Neural cell (in vitro differentiated cells): ENCODE data around the gene SLC24A3. TPM values are rescaled to one million over a fixed set of nuclear protein-coding genes. Genes with fewer than 3 reads are reported as not detected.

Experiments
- H2AFZ ChIP-seq: fragments of 200-600, 300-800 bp; sonication (generic), shearing (Covaris generic); 2 replicates; pipeline ENCODE4 v1.6.0; 2014; ENCODE audit warnings: low read depth, mild to moderate bottlenecking, antibody characterized with exemption, low read length, moderate library complexity
- H3F3A ChIP-seq: fragments of 200-600 bp; shearing (Covaris generic); 2 replicates; pipeline ENCODE4 v1.6.1; 2016; ENCODE audit warnings: mild to moderate bottlenecking, moderate library complexity, mixed read lengths, antibody characterized with exemption, low read length; ENCODE audit not compliant: insufficient read depth, poor library complexity, severe bottlenecking
- H3K27ac ChIP-seq: fragments of 200-600, 300-800 bp; sonication (generic), shearing (Covaris generic); 2 replicates; pipeline ENCODE4 v1.5.1; 2014; ENCODE audit warnings: mild to moderate bottlenecking, low read length, moderate library complexity
- H3K27me3 ChIP-seq: fragments of 300-800, 200-600 bp; sonication (generic), shearing (Covaris generic); 2 replicates; pipeline ENCODE4 v1.6.0; 2014; ENCODE audit warnings: mild to moderate bottlenecking, low read depth, low read length, moderate library complexity; ENCODE audit not compliant: insufficient read depth
- H3K36me3 ChIP-seq: fragments of 300-800, 200-600 bp; sonication (generic), shearing (Covaris generic); 2 replicates; pipeline ENCODE4 v1.5.1; 2014; ENCODE audit warnings: mild to moderate bottlenecking, antibody characterized with exemption, low read length, moderate library complexity; ENCODE audit not compliant: insufficient read depth
- H3K4me2 ChIP-seq: fragments of 300-800, 200-600 bp; sonication (generic), shearing (Covaris generic); 2 replicates; pipeline ENCODE4 v1.6.0; 2014; ENCODE audit warnings: mild to moderate bottlenecking, low read length
- H3K4me3 ChIP-seq: fragments of 300-800, 200-600 bp; sonication (generic), shearing (Covaris generic); 2 replicates; pipeline ENCODE4 v1.5.1; 2014; ENCODE audit warnings: mild to moderate bottlenecking, low read length, moderate library complexity
- H3K79me2 ChIP-seq: fragments of 200-600 bp; shearing (Covaris generic); replicated peaks from 2 replicates; pipeline ENCODE4 v1.6.0; 2014; ENCODE audit warnings: mild to moderate bottlenecking, low read length, moderate library complexity; ENCODE audit not compliant: insufficient read depth
- H3K9ac ChIP-seq: fragments of 300-800, 200-600 bp; sonication (generic), shearing (Covaris generic); 2 replicates; pipeline ENCODE4 v1.6.1; 2016; ENCODE audit warnings: mild to moderate bottlenecking, low read length, mixed read lengths
- H3K9me2 ChIP-seq: fragments of 200-600 bp; shearing (Covaris generic); 2 replicates; pipeline ENCODE4 v1.6.1; 2016; ENCODE audit warnings: mild to moderate bottlenecking, low read length, mixed read lengths; ENCODE audit not compliant: insufficient read depth
- H3K9me3 ChIP-seq: fragments of 200-600, 300-800 bp; sonication (generic), shearing (Covaris generic); 2 replicates; pipeline ENCODE4 v1.6.1; 2016; ENCODE audit warnings: mild to moderate bottlenecking, mixed run types, low read length, moderate library complexity, mixed read lengths
- H4K20me1 ChIP-seq: fragments of 200-600 bp; shearing (Covaris generic); 2 replicates; pipeline ENCODE4 v1.6.1; 2016; ENCODE audit warnings: mild to moderate bottlenecking, mixed run types; ENCODE audit not compliant: insufficient read depth
- CTCF ChIP-seq: fragments of 450-650 bp; IDR thresholded peaks from 2 replicates; pipeline ENCODE4 v1.5.1; 2014; ENCODE audit warnings: antibody characterized with exemption, mild to moderate bottlenecking, moderate library complexity; ENCODE audit not compliant: poor library complexity, severe bottlenecking
- EP300 ChIP-seq: fragments of 450-650 bp; conservative IDR thresholded peaks from 2 replicates; pipeline ENCODE4 v1.6.1; 2014; ENCODE audit warnings: antibody characterized with exemption, mild to moderate bottlenecking, moderate library complexity; ENCODE audit not compliant: poor library complexity, severe bottlenecking
- EZH2 ChIP-seq: fragments of 200-600, 300-800 bp; shearing (Covaris generic), sonication (generic); IDR thresholded peaks from 2 replicates; pipeline ENCODE4 v1.6.1; 2014; ENCODE audit warnings: antibody characterized with exemption, low read length, borderline replicate concordance, mild to moderate bottlenecking; ENCODE audit not compliant: insufficient read depth, poor library complexity, severe bottlenecking
- MXI1 ChIP-seq: fragments of 450-650 bp; conservative IDR thresholded peaks from 2 replicates; pipeline ENCODE4 v1.6.1; 2014; ENCODE audit warnings: antibody characterized with exemption, mild to moderate bottlenecking; ENCODE audit not compliant: poor library complexity, severe bottlenecking
- POLR2AphosphoS5 ChIP-seq: IDR thresholded peaks from 2 replicates; pipeline ENCODE4 v1.6.1; 2012
- RAD21 ChIP-seq: fragments of 450-650 bp; conservative IDR thresholded peaks from 2 replicates; pipeline ENCODE4 v1.6.1; 2014; ENCODE audit warnings: antibody characterized with exemption, mild to moderate bottlenecking, moderate library complexity
- REST ChIP-seq: IDR thresholded peaks from 2 replicates; pipeline ENCODE4 v1.6.1; 2012; ENCODE audit warnings: borderline replicate concordance
- SMC3 ChIP-seq: fragments of 450-650 bp; conservative IDR thresholded peaks from 2 replicates; pipeline ENCODE4 v1.6.1; 2014; ENCODE audit warnings: antibody characterized with exemption, mild to moderate bottlenecking, moderate library complexity; ENCODE audit not compliant: poor library complexity
- TAF1 ChIP-seq: IDR thresholded peaks from 2 replicates; pipeline ENCODE4 v1.6.1; 2012; ENCODE audit warnings: low read depth
- polyA plus RNA-seq: library from polyadenylated mRNA; depleted of rRNA; stranded (reverse); fragments of >200 nt; gene quantifications from 2 replicates; pipeline ENCODE4 v1.2.3, GENCODE V29; 2014

The SLC24A3 gene
- polyA plus RNA-seq, 1 donor from 2014 or later = 6.5 TPM

- Histone ChIP-seq H2AFZ (no peak overlapping the region), H3K4me2 (no peak overlapping the region), H3K9me3 (no peaks in the 10 kb centered on the region), H3F3A (no peaks in the 10 kb centered on the region), H3K27me3 (no peaks in the 10 kb centered on the region), H3K79me2 (no peaks in the 10 kb centered on the region), H3K9ac (no peak overlapping the region), H3K9me2 (no peaks in the 10 kb centered on the region), H3K27ac (no peak overlapping the region), H3K4me3 (no peak overlapping the region), H3K36me3 (no peaks in the 10 kb centered on the region), H4K20me1 (no peaks in the 10 kb centered on the region)
- TF ChIP-seq MXI1 (no peak), EZH2 (no peak), TAF1 (no peak), RAD21 (no peak), CTCF (no peak), SMC3 (no peak), EP300 (no peak), REST (no peak), POLR2AphosphoS5 (no peak)
Observed at GRCh38 chr20:19457611-19458010, 245.2 kb downstream of the SLC24A3 start.

- Histone ChIP-seq H4K20me1 (no peaks in the 10 kb centered on the region), H3K9me2 (no peaks in the 10 kb centered on the region), H3K27ac (no peak overlapping the region), H3K36me3 (no peaks in the 10 kb centered on the region), H3K4me2 (no peak overlapping the region), H3K79me2 (no peaks in the 10 kb centered on the region), H3K9ac (no peak overlapping the region), H3F3A (no peaks in the 10 kb centered on the region), H3K27me3 (no peaks in the 10 kb centered on the region), H3K4me3 (no peak overlapping the region), H3K9me3 (no peaks in the 10 kb centered on the region), H2AFZ (no peak overlapping the region)
- TF ChIP-seq POLR2AphosphoS5 (no peak), REST (no peak), TAF1 (no peak), RAD21 (no peak), SMC3 (no peak), EP300 (no peak), CTCF (no peak), EZH2 (no peak), MXI1 (no peak)
Observed at GRCh38 chr20:19460386-19460785, 247.9 kb downstream of the SLC24A3 start.
